ENCODE results near the gene LSM14B. TPM values are rescaled to one million over a fixed set of nuclear protein-coding genes. Genes with fewer than 3 reads are reported as not detected.
"Not testable (repeated sequence)": the region's sequence is repeated elsewhere in the genome, so short reads cannot be mapped to it uniquely, and the experiment has no call there.

Gene LSM14B
- total RNA-seq, 2 donors from 2014 or later, result 24.4 to 26.3 TPM

DNA sequence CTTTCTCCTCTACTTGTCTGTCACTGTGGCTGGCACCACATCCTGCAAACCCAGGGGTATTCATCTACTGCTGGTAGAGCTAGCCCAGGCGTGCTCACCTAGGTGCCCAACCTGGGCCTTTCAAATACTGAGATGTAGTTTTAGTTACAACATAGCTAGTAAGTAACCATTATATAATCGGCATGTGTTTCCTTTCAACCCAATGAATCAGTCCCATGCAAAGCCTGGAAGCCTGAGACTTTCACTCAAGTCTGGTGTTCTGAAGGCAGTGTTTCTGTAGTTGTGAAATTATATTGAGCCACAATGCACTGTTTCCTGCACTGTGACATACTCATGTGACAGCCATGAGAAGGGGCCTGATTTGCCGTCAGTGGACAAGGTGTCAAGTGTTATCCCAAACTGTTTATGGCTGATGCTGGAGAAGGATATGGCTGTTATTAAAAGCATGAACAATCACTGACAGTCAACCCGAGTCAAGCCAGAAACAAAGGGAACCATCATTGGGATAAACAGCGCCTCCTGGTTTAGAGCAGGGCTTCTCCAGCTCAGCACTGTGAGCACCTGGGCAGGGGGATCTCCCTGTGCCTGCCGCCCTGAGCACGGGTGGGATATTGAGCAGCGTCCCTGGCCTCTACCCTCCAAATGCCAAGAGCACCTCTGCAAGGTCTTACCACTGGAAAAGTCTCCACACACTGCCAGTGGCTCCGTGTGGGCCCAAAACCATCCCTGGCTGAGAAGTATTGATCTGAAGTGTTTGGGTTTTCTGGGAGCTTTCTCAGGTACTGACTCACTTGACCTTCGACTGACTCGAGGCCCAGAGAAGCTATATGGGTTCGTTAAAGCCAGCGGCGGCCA lies 19.3 kb downstream of the LSM14B start:
- intact Hi-C loops (cut with DNase I), result loop anchor here (2.0 to 5.0 kb wide), 2 partner anchors 75 to 124 kb away; no protein-coding TSS in a partner anchor
- DNase-seq (ENCODE audit: low spot score), result no peak

DNA sequence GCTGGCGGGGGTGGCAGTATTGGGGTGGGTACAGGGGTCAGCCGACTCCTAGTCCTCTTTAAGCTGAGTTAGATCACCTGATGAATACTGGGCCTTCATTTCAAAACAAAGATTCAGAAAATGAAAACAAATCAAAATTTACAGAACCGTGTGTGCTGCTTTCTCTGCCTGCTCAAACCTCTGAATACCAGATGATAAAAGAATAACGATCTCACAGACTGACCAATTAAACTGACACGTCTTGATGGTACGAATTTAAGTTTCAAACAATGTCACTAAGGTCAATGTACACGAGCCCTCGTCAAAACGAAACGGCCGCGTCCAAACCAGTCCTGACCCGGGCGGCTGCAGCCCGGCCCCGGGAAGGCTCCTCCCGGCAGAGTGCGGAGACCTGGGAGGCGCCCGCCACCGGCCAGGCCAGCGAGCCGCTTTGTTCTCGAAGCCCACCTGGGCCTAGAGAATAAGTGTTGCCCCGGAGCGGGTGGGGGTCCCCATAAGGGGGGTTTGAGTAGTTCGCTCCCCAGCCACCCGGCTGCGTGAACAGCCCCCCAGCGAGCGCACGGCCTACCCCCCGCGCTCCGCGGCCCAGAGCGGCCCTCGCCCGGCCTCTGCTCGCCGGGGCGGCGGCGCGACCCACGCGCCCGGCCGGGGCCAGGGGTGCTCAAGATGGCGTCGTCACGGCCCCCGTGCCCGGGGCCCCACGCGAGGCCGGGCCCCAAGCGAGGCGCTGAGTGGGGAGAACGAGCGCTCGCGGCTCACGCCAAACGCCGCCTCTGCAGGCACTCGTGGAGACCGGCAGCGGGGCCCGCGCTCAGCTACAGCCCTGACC lies 20.2 kb downstream of the LSM14B start:
- DNase-seq (ENCODE audit: low spot score), result no peak
- intact Hi-C loops (cut with DNase I), result loop anchor here (2.0 to 5.0 kb wide), 2 partner anchors 76 to 125 kb away; no protein-coding TSS in a partner anchor

GRCh38 chr20:62143081-62143956 lies 21.0 kb downstream of the LSM14B start, which contains the start of the genes PSMA7 and SS18L1:
PSMA7 (minus strand) TSS chr20:62143394; CDS start chr20:62143303, 91 bp downstream.
SS18L1 (plus strand) TSS chr20:62143769; CDS start chr20:62143821, 52 bp downstream.
- peak; percentile 96 for DNase-seq (ENCODE audit: low spot score)
- intact Hi-C loops (cut with DNase I), result loop anchor here (2.0 to 5.0 kb wide), 2 partner anchors 77 to 126 kb away; no protein-coding TSS in a partner anchor

GRCh38 chr20:62143957-62144825 lies 21.9 kb downstream of the LSM14B start:
- peak; percentile 91 for DNase-seq (ENCODE audit: low spot score)
- intact Hi-C loops (cut with DNase I), result loop anchor here (2.0 to 5.0 kb wide), 2 partner anchors 77 to 127 kb away; no protein-coding TSS in a partner anchor

DNA sequence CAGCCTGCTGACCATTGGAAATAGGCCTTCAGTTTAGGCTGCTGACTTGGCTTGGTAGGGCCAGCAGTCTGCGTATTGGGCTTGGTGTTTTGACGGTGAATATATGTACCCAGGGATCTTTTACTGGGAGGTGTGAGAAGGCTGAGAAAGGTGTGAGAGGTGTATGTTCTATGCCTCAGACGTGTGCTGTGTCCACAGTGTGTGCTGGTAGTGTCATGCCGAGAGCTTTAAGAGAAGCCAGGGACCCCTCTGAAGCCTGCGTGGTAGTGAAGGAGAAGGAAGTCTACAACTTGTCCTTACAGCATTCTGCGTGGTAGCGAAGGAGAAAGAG lies 23.4 kb downstream of the LSM14B start:
- intact Hi-C loops (cut with DNase I), result no loop called here
- DNase-seq (ENCODE audit: low spot score), result no peak

- intact Hi-C loops (cut with DNase I), result no loop called here
- no peak for DNase-seq (ENCODE audit: low spot score)
Observed at GRCh38 chr20:62146019-62146755, 23.9 kb downstream of the LSM14B start.

DNA sequence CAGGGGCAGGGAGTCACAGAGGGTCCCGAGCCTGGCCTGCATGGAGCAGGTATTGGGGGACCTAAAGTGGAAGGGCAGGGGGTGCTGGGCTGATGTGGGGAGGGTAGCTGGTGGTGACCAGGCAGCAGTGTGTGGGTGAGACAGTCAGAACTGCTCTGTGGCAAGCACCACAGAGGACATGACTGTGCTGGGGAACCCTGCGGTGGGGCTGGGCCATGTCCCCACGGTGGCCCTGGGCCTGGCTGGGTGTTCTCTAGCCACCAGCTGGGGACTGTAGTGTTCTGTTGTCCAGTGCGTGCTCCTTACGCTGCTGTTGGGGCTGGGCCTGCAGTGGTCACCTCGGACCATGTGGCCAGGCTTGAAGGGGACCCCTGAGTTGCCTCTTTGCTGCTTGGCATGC lies 24.9 kb downstream of the LSM14B start:
- intact Hi-C loops (cut with DNase I), result no loop called here
- DNase-seq (ENCODE audit: low spot score), result no peak

GRCh38 chr20:62147528-62147927 lies 25.3 kb downstream of the LSM14B start:
- no peak for DNase-seq (ENCODE audit: low spot score)
- intact Hi-C loops (cut with DNase I), result no loop called here

DNA sequence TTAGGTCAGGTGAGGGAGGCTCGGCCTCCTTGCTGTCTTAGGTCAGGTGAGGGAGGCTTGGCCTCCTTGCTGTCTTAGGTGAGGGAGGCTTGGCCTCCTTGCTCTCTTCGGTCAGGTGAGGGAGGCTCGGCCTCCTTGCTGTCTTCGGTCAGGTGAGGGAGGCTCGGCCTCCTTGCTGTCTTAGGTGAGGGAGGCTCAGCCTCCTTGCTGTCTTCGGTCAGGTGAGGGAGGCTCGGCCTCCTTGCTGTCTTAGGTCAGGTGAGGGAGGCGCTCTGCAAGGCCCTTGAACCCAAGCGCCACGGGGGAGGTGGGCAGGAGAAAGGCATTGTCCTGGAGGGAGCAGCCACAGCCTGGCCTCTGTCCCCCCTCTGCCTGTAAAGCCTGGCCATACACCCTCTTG lies 26.1 kb downstream of the LSM14B start:
- intact Hi-C loops (cut with DNase I); DNase-seq (ENCODE audit: low spot score): not testable (repeated sequence)

- no peak for DNase-seq (ENCODE audit: low spot score)
- intact Hi-C loops (cut with DNase I), result no loop called here
Observed at GRCh38 chr20:62148908-62149314, 26.6 kb downstream of the LSM14B start.

DNA sequence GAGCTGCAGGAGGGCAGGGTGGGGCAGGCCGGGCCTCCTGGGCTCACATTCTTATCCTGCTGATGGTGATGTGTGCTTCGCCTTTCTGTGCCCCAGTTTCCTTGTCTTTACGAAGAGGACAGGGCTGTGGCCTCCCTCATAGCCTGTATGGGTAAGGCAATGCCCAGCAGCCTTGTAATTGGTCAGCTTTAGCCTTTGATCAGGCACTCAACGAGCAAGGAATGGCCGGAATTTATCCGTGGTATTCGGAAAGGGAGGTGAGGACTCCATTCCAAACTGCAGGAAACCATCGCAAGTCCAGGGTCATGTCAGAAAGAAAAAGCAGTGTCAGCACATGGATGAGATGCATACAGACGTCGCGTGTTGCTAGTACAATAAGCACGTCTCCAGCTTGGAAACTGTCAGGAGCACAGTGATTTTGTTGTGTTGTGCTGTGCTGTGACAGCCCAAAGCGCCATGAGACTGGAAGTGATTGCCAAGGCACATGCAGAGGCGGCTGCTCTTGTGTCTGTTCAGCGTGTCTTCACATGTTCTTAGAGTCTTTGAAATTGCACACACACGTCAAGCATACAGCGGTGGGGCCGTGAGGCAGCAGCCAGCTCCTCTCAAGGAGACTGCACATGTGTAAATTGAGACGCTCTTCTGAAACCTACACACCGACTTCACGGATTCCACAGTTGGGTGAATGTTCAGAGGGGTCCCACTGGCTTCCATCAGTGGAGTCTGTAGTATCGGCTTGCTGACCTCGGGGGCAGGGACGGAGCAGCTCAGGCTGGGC lies 27.4 kb downstream of the LSM14B start:
- no peak for DNase-seq (ENCODE audit: low spot score)
- intact Hi-C loops (cut with DNase I), result no loop called here

DNA sequence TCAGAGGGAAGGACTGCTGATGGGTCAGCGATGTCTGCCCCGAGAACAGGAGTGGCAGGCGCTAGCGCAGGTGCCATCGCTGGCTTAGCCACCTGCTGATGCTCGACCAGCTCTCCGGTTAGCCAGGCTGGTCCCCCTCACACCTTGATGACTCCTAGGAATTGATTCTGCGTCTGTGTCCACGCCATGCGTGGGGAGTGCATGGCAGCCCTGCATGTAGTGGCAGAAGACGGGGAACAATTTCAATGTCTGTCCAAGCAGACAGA lies 28.0 kb downstream of the LSM14B start:
- intact Hi-C loops (cut with DNase I), result no loop called here
- DNase-seq (ENCODE audit: low spot score), result no peak

DNA sequence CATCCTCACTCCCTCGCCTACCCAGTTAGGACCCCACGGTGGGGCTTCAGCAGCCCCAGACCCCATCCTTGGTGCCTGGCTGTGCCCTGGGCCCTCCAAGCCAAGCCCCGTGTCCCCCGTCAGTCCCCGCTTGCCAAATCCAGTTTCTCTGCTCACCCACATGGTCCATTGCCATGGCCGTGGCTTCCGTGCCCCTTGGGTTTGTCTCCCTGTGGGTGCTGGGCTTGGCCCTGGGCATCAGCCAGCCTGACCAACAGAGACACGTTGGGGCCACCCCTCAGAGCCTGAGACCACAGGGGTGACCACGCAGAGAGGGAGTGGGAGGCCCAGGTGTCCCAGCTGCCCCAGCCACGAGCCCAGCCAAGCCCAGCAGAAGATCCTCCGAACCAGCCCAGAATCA lies 28.9 kb downstream of the LSM14B start:
- intact Hi-C loops (cut with DNase I), result no loop called here

GRCh38 chr20:62151835-62152364 lies 29.6 kb downstream of the LSM14B start:
- intact Hi-C loops (cut with DNase I), result no loop called here
- no peak for DNase-seq (ENCODE audit: low spot score)

More for the DNA sequence above, 28.9 kb downstream of the LSM14B start:
- DNase-seq (ENCODE audit: low spot score), result no peak

DNA sequence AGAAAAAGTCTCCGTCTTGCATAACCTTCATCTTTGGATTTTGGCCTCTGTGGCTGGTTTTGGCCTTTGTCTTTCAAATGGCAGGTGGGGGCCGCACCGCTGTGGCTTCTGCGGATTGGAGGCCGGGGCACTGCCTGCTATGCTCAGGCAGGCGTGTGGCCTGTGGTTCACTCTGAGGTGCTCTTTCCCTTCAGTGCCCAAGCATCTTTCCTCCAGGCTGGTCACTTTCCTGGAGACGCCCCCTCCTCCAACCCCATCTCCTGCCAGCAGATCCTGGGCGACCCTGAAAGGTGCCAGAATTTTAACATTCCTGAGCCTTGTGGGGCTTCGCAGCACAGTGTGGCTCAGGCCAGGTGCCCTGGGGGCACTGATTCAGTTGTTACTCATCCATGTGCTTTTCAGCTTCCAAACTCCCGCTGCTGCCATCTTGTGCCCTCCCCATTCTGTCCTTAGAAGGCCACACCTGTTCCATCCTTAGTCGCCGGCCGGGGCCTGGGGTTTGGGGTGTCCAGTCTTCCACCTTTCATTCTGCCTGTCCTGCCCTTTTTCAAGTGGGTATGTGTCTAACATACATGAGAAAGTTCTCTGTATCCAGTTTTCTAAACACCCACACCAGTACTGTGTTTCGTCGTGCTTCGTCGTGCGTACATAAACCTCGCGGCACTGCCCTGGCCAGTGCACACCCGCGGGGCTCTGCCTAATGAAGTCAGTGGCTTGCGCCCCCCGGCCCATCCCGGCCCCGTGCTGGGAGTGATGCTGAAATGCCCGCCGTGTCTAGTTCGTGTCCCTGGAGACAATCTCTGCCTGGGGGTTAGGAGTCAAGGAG lies 33.4 kb downstream of the LSM14B start:
- intact Hi-C loops (cut with DNase I), result no loop called here
- DNase-seq (ENCODE audit: low spot score), result no peak

- intact Hi-C loops (cut with DNase I), result no loop called here
- DNase-seq (ENCODE audit: low spot score), result no peak
Observed at GRCh38 chr20:62156254-62156556, 33.9 kb downstream of the LSM14B start.

Measured in posterior vena cava (tissue), 2 donors.